ENCODE measurements around the gene TRIP12.
"Not testable (repeated sequence)": the region's sequence is repeated elsewhere in the genome, so short reads cannot be mapped to it uniquely, and the experiment has no call there.

DNA sequence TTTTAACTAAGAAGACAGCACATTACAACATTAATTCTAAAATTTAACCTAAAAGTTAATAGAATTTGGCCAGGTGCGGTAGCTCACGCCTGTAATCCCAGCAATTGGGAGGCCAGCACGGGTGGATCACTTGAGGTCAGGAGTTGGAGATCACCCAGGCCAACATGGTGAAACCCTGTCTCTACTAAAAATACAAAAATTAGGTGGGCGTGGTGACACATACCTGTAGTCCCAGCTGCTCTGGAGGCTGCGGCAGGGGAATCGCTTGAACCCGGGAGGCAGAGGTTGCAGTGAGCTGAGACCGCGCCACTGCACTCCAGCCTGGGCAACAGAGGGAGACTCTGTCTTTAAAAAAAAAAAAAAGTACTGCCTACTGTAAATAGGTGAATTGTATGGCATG is 21.3 kb downstream of the TRIP12 start:
- TF ChIP-seq, protein P1, sequence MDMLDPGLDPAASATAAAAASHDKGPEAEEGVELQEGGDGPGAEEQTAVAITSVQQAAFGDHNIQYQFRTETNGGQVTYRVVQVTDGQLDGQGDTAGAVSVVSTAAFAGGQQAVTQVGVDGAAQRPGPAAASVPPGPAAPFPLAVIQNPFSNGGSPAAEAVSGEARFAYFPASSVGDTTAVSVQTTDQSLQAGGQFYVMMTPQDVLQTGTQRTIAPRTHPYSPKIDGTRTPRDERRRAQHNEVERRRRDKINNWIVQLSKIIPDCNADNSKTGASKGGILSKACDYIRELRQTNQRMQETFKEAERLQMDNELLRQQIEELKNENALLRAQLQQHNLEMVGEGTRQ (IDR thresholded peaks at IDR 0.05) = not testable (repeated sequence)
- not testable (repeated sequence) for TF ChIP-seq PHF8 (IDR thresholded peaks at IDR 0.05; ENCODE audit: borderline replicate concordance, low read depth); POLR2A (IDR thresholded peaks at IDR 0.05; ENCODE audit: low read length)
- TF ChIP-seq, protein P2, sequence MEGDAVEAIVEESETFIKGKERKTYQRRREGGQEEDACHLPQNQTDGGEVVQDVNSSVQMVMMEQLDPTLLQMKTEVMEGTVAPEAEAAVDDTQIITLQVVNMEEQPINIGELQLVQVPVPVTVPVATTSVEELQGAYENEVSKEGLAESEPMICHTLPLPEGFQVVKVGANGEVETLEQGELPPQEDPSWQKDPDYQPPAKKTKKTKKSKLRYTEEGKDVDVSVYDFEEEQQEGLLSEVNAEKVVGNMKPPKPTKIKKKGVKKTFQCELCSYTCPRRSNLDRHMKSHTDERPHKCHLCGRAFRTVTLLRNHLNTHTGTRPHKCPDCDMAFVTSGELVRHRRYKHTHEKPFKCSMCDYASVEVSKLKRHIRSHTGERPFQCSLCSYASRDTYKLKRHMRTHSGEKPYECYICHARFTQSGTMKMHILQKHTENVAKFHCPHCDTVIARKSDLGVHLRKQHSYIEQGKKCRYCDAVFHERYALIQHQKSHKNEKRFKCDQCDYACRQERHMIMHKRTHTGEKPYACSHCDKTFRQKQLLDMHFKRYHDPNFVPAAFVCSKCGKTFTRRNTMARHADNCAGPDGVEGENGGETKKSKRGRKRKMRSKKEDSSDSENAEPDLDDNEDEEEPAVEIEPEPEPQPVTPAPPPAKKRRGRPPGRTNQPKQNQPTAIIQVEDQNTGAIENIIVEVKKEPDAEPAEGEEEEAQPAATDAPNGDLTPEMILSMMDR (IDR thresholded peaks at IDR 0.05) = not testable (repeated sequence)
